Stomach (tissue), 9 donors: Measurements from ENCODE around the gene MYZAP. TPM values are rescaled to one million over a fixed set of nuclear protein-coding genes. Genes with fewer than 3 reads are reported as not detected.

ENCODE experiments used
- DNase-seq, 2 donors: peaks; one replicate each; pipeline versions ENCODE4 v3.0.0 to v3.0.0-alpha.2; 2013 to 2019
- H3K27ac ChIP-seq, 5 donors: fragments of 200-600 bp in 4 of 5; sonication (generic) in 4 of 5; one replicate each; pipeline ENCODE4 v1.5.1; 2013 to 2019; ENCODE audit warnings: mild to moderate bottlenecking in 1 of 5, moderate library complexity in 1 of 5
- H3K27me3 ChIP-seq, 3 donors: fragments of 200-600 bp; sonication (generic); one replicate each; pipeline ENCODE4 v1.5.1; 2017 to 2019; ENCODE audit warnings: mixed run types in 1 of 3
- H3K36me3 ChIP-seq, 4 donors: fragments of 200-600 bp; sonication (generic); 1 replicate in 3 of 4; 2 replicates in 1 of 4; pipeline ENCODE4 v1.5.1; 2016 to 2019
- H3K4me1 ChIP-seq, 4 donors: fragments of 200-600 bp; sonication (generic); one replicate each; pipeline ENCODE4 v1.5.1; 2016 to 2019
- H3K4me3 ChIP-seq, 4 donors: fragments of 200-600 bp; sonication (generic) in 3 of 4; one replicate each; pipeline ENCODE4 v1.5.1; 2016 to 2019; ENCODE audit warnings: mild to moderate bottlenecking in 1 of 4
- H3K9me3 ChIP-seq, 4 donors: fragments of 200-600 bp; sonication (generic); one replicate each; pipeline ENCODE4 v1.5.1; 2016 to 2019
- CTCF ChIP-seq, 7 experiments: fragments of 450-650 bp in 4 of 7; fragments of 200-600 bp in 3 of 7; sonication (generic) in 3 of 7; IDR thresholded peaks; one replicate each; pipeline ENCODE4 v1.5.1; 2016 to 2019; ENCODE audit warnings: antibody characterized with exemption in 7 of 7, control low read depth in 2 of 7, mild to moderate bottlenecking in 1 of 7
- EP300 ChIP-seq: sonication (generic); formaldehyde crosslinking; IDR thresholded peaks from one replicate; pipeline ENCODE4 v1.6.1; 2017; ENCODE audit warnings: antibody characterized with exemption
- POLR2A ChIP-seq, 4 donors: fragments of 450-650 bp; IDR thresholded peaks; one replicate each; pipeline ENCODE4 v1.6.1; 2016; ENCODE audit warnings: antibody characterized with exemption in 4 of 4, control low read depth in 2 of 4, mild to moderate bottlenecking in 1 of 4, moderate library complexity in 1 of 4
- POLR2AphosphoS5 ChIP-seq, 3 donors: sonication (generic); formaldehyde crosslinking; IDR thresholded peaks; one replicate each; pipeline ENCODE4 v1.6.1; 2016; ENCODE audit warnings: antibody characterized with exemption in 3 of 3
- WGBS, 5 donors: extraction: QIAGEN DNeasy Blood & Tissue Kit in 3 of 5; methylation state at CpG; one replicate each; pipeline versions ENCODE4 v1.1.5 to v1.1.7; 2013 to 2018; 5-methylcytosine and 5-hydroxymethylcytosine counted together
- intact Hi-C: fragments of 100-400 bp; cut with DNase I; formaldehyde crosslinking; loops from one replicate; pipeline ENCODE4 v1.15.1; 2023; ENCODE audit warnings: low total_unique reads
- polyA plus RNA-seq, 3 donors: library from polyadenylated mRNA; stranded (reverse); fragments of 200-250 nt; gene quantifications; one replicate each; pipeline ENCODE4 v1.2.3, GENCODE V29; 2013
- total RNA-seq, 5 donors: library from RNA; depleted of rRNA; stranded (reverse); fragments of >200 nt; gene quantifications; one replicate each; pipeline versions ENCODE4 v1.1.0 to v1.2.3, GENCODE V29; 2014 to 2016
- donor health status: healthy with polysubstance abuse.
- donor health status: Bipolar disorder and iron deficiency.
- donor health status: healthy.

Gene MYZAP
- total and polyA plus RNA-seq, 8 donors, result 9.4 to 59.8 (median 20.9) TPM; not detected in 1

DNA sequence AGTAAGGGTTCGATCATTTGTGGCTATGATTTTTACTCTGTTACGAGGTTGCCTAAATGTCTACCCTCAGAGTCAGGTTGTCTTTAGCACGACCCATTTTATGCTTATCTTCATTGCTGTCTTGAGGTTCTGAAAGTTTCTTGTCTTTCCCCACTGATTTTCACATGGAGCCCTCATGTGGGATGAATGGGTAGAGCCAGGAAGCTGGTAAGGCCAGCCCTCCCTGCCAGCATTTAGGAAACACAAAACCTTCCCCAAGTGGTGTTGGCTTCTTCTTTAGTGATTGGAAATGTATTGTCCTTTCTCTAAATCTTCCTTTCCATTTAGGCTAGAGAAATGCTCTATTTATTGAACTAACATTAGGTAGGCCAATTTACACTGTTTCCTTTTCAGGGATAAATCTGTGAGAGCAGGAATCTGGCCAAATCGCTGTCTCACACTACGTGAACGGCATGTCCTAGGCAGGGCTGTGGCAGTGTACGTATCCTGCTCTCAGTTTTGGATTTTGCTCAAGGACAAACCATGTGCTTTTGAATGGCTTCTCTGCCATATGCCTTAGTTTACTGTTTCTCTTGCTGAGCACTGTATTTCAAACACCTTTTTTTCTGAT, 43.7 kb downstream of the MYZAP start:
- WGBS, 5 donors, result 42 to 57% (median 55%) methylated on average over 7 of the region's 7 CpGs
- TF ChIP-seq EP300 (peak; percentile 82), POLR2A (IDR thresholded peaks at IDR 0.05) (no peak), POLR2AphosphoS5 (IDR thresholded peaks at IDR 0.05) (peak in 2 of 3 donors; percentile 72 to 73), CTCF (IDR thresholded peaks at IDR 0.05) (peak in 1 of 7 experiments; percentile 11)
- peak in 1 of 2 donors; percentile 63 for DNase-seq
- H3K27ac ChIP-seq, result peak overlapping the region in 3 of 5 donors; percentile 9 to 71 (median 53)
- H3K27me3 ChIP-seq, result no peaks in the 10 kb centered on the region
- peaks cover 15 to 81% (median 66%) of the 10 kb centered on the region in 4 donors for H3K36me3 ChIP-seq
- intact Hi-C loops, result no loop called here
- H3K4me1 ChIP-seq, result peaks cover 0 to 22% (median 20%) of the 10 kb centered on the region in 4 donors
- H3K9me3 ChIP-seq, result no peaks in the 10 kb centered on the region
- H3K4me3 ChIP-seq, result no peak overlapping the region

GRCh38 chr15:57637846-57638245, 46.1 kb downstream of the MYZAP start:
- Histone ChIP-seq H3K27me3 (no peaks in the 10 kb centered on the region), H3K36me3 (peaks cover 15 to 74% (median 64%) of the 10 kb centered on the region in 4 donors), H3K4me3 (no peak overlapping the region), H3K27ac (no peak overlapping the region), H3K4me1 (peaks cover 0 to 22% (median 20%) of the 10 kb centered on the region in 4 donors), H3K9me3 (no peaks in the 10 kb centered on the region)
- intact Hi-C loops, result no loop called here
- DNase-seq, result no peak
- TF ChIP-seq POLR2A (IDR thresholded peaks at IDR 0.05) (no peak), POLR2AphosphoS5 (IDR thresholded peaks at IDR 0.05) (no peak), EP300 (no peak), CTCF (IDR thresholded peaks at IDR 0.05) (no peak)
- WGBS, 5 donors, result 93 to 98% (median 94%) methylated on average over 2 of the region's 2 CpGs

GRCh38 chr15:57639306-57639705, 47.6 kb downstream of the MYZAP start:
- H3K4me1 ChIP-seq, result peaks cover 0 to 22% (median 17%) of the 10 kb centered on the region in 4 donors
- no peak overlapping the region for H3K4me3 ChIP-seq
- no peaks in the 10 kb centered on the region for H3K9me3 ChIP-seq
- TF ChIP-seq POLR2AphosphoS5 (IDR thresholded peaks at IDR 0.05) (no peak), EP300 (no peak), POLR2A (IDR thresholded peaks at IDR 0.05) (no peak), CTCF (IDR thresholded peaks at IDR 0.05) (no peak)
- H3K36me3 ChIP-seq, result peaks cover 7 to 61% (median 56%) of the 10 kb centered on the region in 4 donors
- whole genome bisulfite sequencing, 5 donors, result 76 to 89% (median 86%) methylated on average over 5 to 6 of the region's 6 CpGs
- no peaks in the 10 kb centered on the region for H3K27me3 ChIP-seq
- H3K27ac ChIP-seq, result no peak overlapping the region
- intact Hi-C loops, result no loop called here
- no peak for DNase-seq

GRCh38 chr15:57640930-57641682, 49.4 kb downstream of the MYZAP start:
- peak in 1 of 2 donors; percentile 67 for DNase-seq
- H3K27ac ChIP-seq, result no peak overlapping the region
- peaks cover 7 to 57% (median 54%) of the 10 kb centered on the region in 4 donors for H3K36me3 ChIP-seq

More at GRCh38 chr15:57640930-57641682, 49.4 kb downstream of the MYZAP start:
- intact Hi-C loops, result no loop called here
- 49 to 64% (median 56%) methylated on average over 8 of the region's 8 CpGs for WGBS, 5 donors
- Histone ChIP-seq H3K4me1 (peaks cover 0 to 5% (median under 1%) of the 10 kb centered on the region in 4 donors), H3K9me3 (no peaks in the 10 kb centered on the region), H3K27me3 (no peaks in the 10 kb centered on the region), H3K4me3 (no peak overlapping the region)
- TF ChIP-seq EP300 (no peak), CTCF (IDR thresholded peaks at IDR 0.05) (peak in 3 of 7 experiments; percentile 6 to 22 (median 20))
